Loucy (cell line): ENCODE measurements around the gene CLDN15.

Source experiments
- H2AFZ ChIP-seq: fragments of 200-600 bp; sonication (generic); 2 replicates; pipeline ENCODE4 v1.6.0; 2016; ENCODE audit warnings: antibody characterized with exemption, mild to moderate bottlenecking, low read length, moderate library complexity
- H3F3A ChIP-seq: fragments of 200-600 bp; 2 replicates; pipeline ENCODE4 v1.6.0; 2016; ENCODE audit warnings: antibody characterized with exemption, low read depth, mild to moderate bottlenecking
- H3K27me3 ChIP-seq: fragments of 200-600 bp; sonication (generic); 2 replicates; pipeline ENCODE4 v1.6.1; 2014; ENCODE audit warnings: low read length, mild to moderate bottlenecking; ENCODE audit not compliant: insufficient read depth, poor library complexity, severe bottlenecking
- H3K36me3 ChIP-seq: fragments of 200-600 bp; sonication (generic); 2 replicates; pipeline ENCODE4 v1.6.1; 2016; ENCODE audit warnings: low read length; ENCODE audit not compliant: insufficient read depth
- H3K4me1 ChIP-seq: fragments of 200-600 bp; sonication (generic); 2 replicates; pipeline ENCODE4 v1.5.1; 2014; ENCODE audit warnings: low read length, mild to moderate bottlenecking; ENCODE audit not compliant: insufficient read depth, poor library complexity, severe bottlenecking
- H3K4me2 ChIP-seq: fragments of 200-600 bp; sonication (generic); 2 replicates; pipeline ENCODE4 v1.6.0; 2014; ENCODE audit warnings: antibody characterized with exemption, low read length, low read depth, mild to moderate bottlenecking; ENCODE audit not compliant: poor library complexity, severe bottlenecking
- H3K4me3 ChIP-seq: fragments of 200-600 bp; sonication (generic); 2 replicates; pipeline ENCODE4 v1.5.1; 2014; ENCODE audit warnings: low read length, mild to moderate bottlenecking, mixed read lengths; ENCODE audit not compliant: poor library complexity, severe bottlenecking
- H3K79me2 ChIP-seq: fragments of 200-600 bp; sonication (generic); 2 replicates; pipeline ENCODE4 v1.6.1; 2014; ENCODE audit warnings: low read length; ENCODE audit not compliant: insufficient read depth
- H3K9ac ChIP-seq: fragments of 200-600 bp; sonication (generic); 2 replicates; pipeline ENCODE4 v1.6.0; 2014; ENCODE audit warnings: mild to moderate bottlenecking, low read depth, low read length, moderate library complexity; ENCODE audit not compliant: poor library complexity, severe bottlenecking
- H3K9me2 ChIP-seq: fragments of 200-600 bp; sonication (generic); replicated peaks from 2 replicates; pipeline ENCODE4 v1.6.1; 2016; ENCODE audit warnings: low read depth, low read length, mixed read lengths
- H3K9me3 ChIP-seq: fragments of 200-600 bp; sonication (generic); 2 replicates; pipeline ENCODE4 v1.6.1; 2014; ENCODE audit warnings: mild to moderate bottlenecking, antibody characterized with exemption, low read length, low read depth; ENCODE audit not compliant: insufficient read depth
- H4K20me1 ChIP-seq: fragments of 200-600 bp; sonication (generic); 2 replicates; pipeline ENCODE4 v1.6.0; 2014; ENCODE audit warnings: antibody characterized with exemption, low read length, mild to moderate bottlenecking; ENCODE audit not compliant: insufficient read depth, poor library complexity, severe bottlenecking
- CTCF ChIP-seq: fragments of 200-600 bp; sonication (generic); conservative IDR thresholded peaks from 2 replicates; pipeline ENCODE4 v1.5.1; 2014; ENCODE audit warnings: mild to moderate bottlenecking, antibody characterized with exemption, low read length
- EZH2phosphoT487 ChIP-seq: fragments of 200-600 bp; IDR thresholded peaks from 2 replicates; pipeline ENCODE4 v1.6.1; 2018; ENCODE audit warnings: antibody characterized with exemption, mild to moderate bottlenecking, moderate library complexity, borderline replicate concordance

The CLDN15 gene

GRCh38 chr7:101202603-101202918 is 35.0 kb downstream of the CLDN15 start:
- Histone ChIP-seq H3K79me2 (no peaks in the 10 kb centered on the region), H3F3A (no peaks in the 10 kb centered on the region), H3K4me1 (no peaks in the 10 kb centered on the region), H3K4me2 (no peak overlapping the region), H3K36me3 (no peaks in the 10 kb centered on the region), H4K20me1 (no peaks in the 10 kb centered on the region), H3K9me3 (no peaks in the 10 kb centered on the region), H3K9ac (no peak overlapping the region), H3K27me3 (no peaks in the 10 kb centered on the region), H3K4me3 (no peak overlapping the region), H2AFZ (no peak overlapping the region), H3K9me2 (no peaks in the 10 kb centered on the region)
- TF ChIP-seq EZH2phosphoT487 (no peak), CTCF (no peak)

GRCh38 chr7:101201695-101202602 is 35.7 kb downstream of the CLDN15 start:
- Histone ChIP-seq H3K4me1 (no peaks in the 10 kb centered on the region), H2AFZ (no peak overlapping the region), H3F3A (no peaks in the 10 kb centered on the region), H4K20me1 (no peaks in the 10 kb centered on the region), H3K9me2 (no peaks in the 10 kb centered on the region), H3K36me3 (no peaks in the 10 kb centered on the region), H3K9me3 (no peaks in the 10 kb centered on the region), H3K27me3 (no peaks in the 10 kb centered on the region), H3K9ac (no peak overlapping the region), H3K4me3 (no peak overlapping the region), H3K4me2 (no peak overlapping the region), H3K79me2 (no peaks in the 10 kb centered on the region)
- no peak for TF ChIP-seq CTCF
- no peak for TF ChIP-seq EZH2phosphoT487

- Histone ChIP-seq H2AFZ (no peak within 1 kb of the TSS), H3K4me2 (no peak within 1 kb of the TSS), H3K79me2 (no peaks in the 10 kb centered on the region), H3K36me3 (no peaks in the 10 kb centered on the region), H4K20me1 (no peaks in the 10 kb centered on the region), H3K4me1 (no peaks in the 10 kb centered on the region), H3K9me2 (no peaks in the 10 kb centered on the region), H3K9ac (no peak within 1 kb of the TSS), H3K27me3 (no peaks in the 10 kb centered on the region), H3K4me3 (no peak within 1 kb of the TSS), H3F3A (no peaks in the 10 kb centered on the region), H3K9me3 (no peaks in the 10 kb centered on the region)
- TF ChIP-seq CTCF (no peak), EZH2phosphoT487 (no peak)
Measured at GRCh38 chr7:101200862-101201599, 36.6 kb downstream of the CLDN15 start, which contains the start of gene MOGAT3. TSS of gene MOGAT3 (minus strand) at chr7:101201036. CDS start at chr7:101200854, 182 bp downstream.
